RWPE1 (cell line): ENCODE results near the gene MINDY4.
"Not testable (repeated sequence)": the region's sequence is repeated elsewhere in the genome, so short reads cannot be mapped to it uniquely, and the experiment has no call there.

ENCODE experiments used
- CTCF ChIA-PET: fragments of 350-600 bp; sonication (Branson Sonifier 250); formaldehyde crosslinking; extraction: SDS; loops from one replicate; lab custom pipeline; 2021; lab: Yijun Ruan, JAX
- POLR2A ChIA-PET: fragments of 400-600 bp; formaldehyde crosslinking; extraction: SDS; loops from one replicate; lab custom pipeline; 2020; ENCODE audit warnings: antibody characterized with exemption; ENCODE audit not compliant: low non-redundant PET; lab: Yijun Ruan, JAX
- DNase-seq: peaks from one replicate; pipeline ENCODE4 v3.0.0; 2012; ENCODE audit warnings: low spot score
- H3K27ac ChIP-seq: fragments of 450-650 bp; 2 replicates; pipeline ENCODE4 v1.5.1; 2017
- TF ChIP-seq, protein P1 (sequence below): fragments of 450-650 bp; conservative IDR thresholded peaks from 2 replicates; pipeline ENCODE4 v1.5.1; 2017; ENCODE audit warnings: low read depth, mild to moderate bottlenecking

Gene MINDY4

GRCh38 chr7:30824821-30825720 is 53.9 kb downstream of the MINDY4 start:
- TF ChIP-seq, protein P1, sequence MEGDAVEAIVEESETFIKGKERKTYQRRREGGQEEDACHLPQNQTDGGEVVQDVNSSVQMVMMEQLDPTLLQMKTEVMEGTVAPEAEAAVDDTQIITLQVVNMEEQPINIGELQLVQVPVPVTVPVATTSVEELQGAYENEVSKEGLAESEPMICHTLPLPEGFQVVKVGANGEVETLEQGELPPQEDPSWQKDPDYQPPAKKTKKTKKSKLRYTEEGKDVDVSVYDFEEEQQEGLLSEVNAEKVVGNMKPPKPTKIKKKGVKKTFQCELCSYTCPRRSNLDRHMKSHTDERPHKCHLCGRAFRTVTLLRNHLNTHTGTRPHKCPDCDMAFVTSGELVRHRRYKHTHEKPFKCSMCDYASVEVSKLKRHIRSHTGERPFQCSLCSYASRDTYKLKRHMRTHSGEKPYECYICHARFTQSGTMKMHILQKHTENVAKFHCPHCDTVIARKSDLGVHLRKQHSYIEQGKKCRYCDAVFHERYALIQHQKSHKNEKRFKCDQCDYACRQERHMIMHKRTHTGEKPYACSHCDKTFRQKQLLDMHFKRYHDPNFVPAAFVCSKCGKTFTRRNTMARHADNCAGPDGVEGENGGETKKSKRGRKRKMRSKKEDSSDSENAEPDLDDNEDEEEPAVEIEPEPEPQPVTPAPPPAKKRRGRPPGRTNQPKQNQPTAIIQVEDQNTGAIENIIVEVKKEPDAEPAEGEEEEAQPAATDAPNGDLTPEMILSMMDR: no peak
- H3K27ac ChIP-seq: no peak overlapping the region
- no peak for DNase-seq
- CTCF ChIA-PET: interaction anchor here (0.6 kb wide), 1 partner anchor 24 kb away, joined by 3 read pairs; no protein-coding TSS in a partner anchor
- POLR2A ChIA-PET: no interaction called here

DNA sequence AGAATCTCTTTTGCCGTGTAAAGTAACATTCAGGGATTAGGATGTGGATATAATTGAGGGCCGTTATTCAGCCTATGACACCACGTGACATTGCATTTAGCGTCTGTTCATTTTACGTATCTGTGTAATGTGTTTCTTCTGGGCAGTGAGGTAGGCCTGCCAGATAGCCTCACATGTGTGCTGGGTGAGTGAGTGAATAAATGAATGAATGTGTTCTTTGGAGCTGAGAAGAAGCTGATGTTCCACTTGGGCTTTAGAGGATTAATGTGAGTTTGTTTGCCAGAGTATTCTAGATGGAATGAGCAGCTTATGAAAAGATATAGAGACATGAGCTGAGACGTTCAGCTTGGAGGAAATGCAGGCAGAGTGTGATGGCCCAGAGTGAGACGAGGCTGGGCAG is 55.0 kb downstream of the MINDY4 start:
- TF ChIP-seq, protein P1: no peak
- CTCF ChIA-PET: no interaction called here
- POLR2A ChIA-PET: no interaction called here

DNA sequence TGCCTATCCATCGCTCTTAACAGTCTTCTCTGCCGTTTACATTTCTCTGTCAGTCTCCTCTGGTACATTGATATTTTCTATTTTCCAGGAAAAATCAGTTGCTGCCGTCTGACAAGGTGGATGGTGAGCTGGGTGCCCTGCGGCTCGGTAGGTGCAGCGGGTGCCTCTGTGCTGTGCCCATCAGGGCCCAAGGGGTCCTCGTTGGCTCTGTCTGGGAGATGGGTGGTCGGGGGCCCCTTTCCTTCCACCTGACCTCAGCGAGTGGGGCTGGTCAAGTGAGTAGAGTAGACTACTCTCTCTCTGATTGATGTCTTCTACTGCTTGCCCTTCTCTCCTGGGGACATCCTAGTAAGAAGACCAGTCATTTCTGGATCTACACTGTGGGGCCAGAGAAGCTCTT is 57.4 kb downstream of the MINDY4 start:
- no peak for DNase-seq
- POLR2A ChIA-PET: no interaction called here
- CTCF ChIA-PET: interaction anchor here (0.6 kb wide), 2 partner anchors 24 to 923 kb away, joined by 3 read pairs; no protein-coding TSS in a partner anchor
- no peak overlapping the region for H3K27ac ChIP-seq
- TF ChIP-seq, protein P1: no peak

More for the DNA sequence above, 55.0 kb downstream of the MINDY4 start:
- no peak for DNase-seq
- no peak overlapping the region for H3K27ac ChIP-seq

DNA sequence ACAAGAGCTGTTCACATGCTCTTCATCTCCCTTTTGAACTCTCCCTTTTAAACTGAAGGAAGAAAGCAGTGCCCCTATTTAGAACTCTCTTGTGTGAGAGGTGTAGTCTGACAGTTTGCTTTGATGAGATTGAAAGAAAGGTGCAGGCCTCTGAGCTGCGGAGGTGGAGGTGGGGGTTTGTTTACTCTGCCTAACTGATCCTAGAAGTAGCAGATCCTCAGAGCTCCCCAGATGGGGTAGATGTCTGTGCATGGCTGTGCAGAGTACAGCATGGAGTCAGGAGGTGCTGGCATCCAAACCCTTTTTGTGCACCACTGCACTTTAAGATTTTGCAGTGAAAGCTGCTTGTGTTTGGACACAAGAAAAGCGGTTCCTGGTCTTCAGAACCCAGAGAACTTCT is 58.3 kb downstream of the MINDY4 start:
- TF ChIP-seq, protein P1: no peak
- DNase-seq: no peak
- ChIA-PET POLR2A (no interaction called here), CTCF (interaction anchor here (0.6 kb wide), 1 partner anchor 841 kb away, joined by 3 read pairs; no protein-coding TSS in a partner anchor)
- H3K27ac ChIP-seq: no peak overlapping the region

DNA sequence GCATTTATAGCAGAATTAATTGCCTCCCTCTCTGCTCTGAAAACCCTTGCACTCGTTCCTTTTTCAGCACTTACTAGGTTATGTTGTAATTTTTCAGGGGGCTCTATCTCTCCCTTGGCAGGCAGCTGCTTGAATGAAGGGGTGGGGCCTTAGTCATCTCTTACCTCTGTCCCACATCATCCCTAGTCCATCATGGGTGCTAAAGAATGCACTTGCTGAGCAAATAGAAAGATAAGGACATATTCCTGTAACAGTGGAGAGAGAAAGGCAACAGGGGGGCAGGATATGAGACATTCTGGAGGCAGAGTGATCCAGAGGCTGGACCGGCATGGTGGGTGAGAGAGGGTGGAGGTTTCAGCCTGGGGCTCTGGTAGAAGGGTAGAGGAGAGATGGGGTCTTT is 60.0 kb downstream of the MINDY4 start:
- ChIA-PET POLR2A (no interaction called here), CTCF (interaction anchor here (1.0 kb wide), 1 partner anchor 10 kb away, joined by 3 read pairs; no protein-coding TSS in a partner anchor)
- H3K27ac ChIP-seq: no peak overlapping the region
- no peak for DNase-seq
- TF ChIP-seq, protein P1: no peak

- no peak overlapping the region for H3K27ac ChIP-seq
- CTCF ChIA-PET: no interaction called here
These were observed 60.7 kb downstream of the MINDY4 start for GRCh38 chr7:30831936-30832335.

GRCh38 chr7:30834017-30834674 is 62.9 kb downstream of the MINDY4 start:
- CTCF ChIA-PET, DNase-seq, H3K27ac ChIP-seq, POLR2A ChIA-PET: not testable (repeated sequence)

More at GRCh38 chr7:30831936-30832335, 60.7 kb downstream of the MINDY4 start:
- TF ChIP-seq, protein P1: no peak
- DNase-seq: no peak
- POLR2A ChIA-PET: no interaction called here
